Activated CD8-positive, alpha-beta T cell treated with anti-CD3 and anti-CD28 coated beads for 36 hours (primary cell): ENCODE measurements around the gene CCDC63. TPM values are rescaled to one million over a fixed set of nuclear protein-coding genes. Genes with fewer than 3 reads are reported as not detected.

Experiments used
- ATAC-seq: fragments of 200-7000 bp; cut with Tn5 transposase; one replicate; pipeline ENCODE4 v1.10.0; 2021; ENCODE audit warnings: mild to moderate bottlenecking, moderate library complexity
- CTCF ChIA-PET: fragments of 350-600 bp; sonication (Branson Sonifier 250); formaldehyde crosslinking; loops from one replicate; lab custom pipeline; 2021; ENCODE audit warnings: antibody characterized with exemption; lab: Charles Lee
- POLR2A ChIA-PET: fragments of 350-600 bp; sonication (Branson Sonifier 250); formaldehyde crosslinking; loops from one replicate; lab custom pipeline; 2021; ENCODE audit warnings: antibody characterized with exemption; lab: Charles Lee
- DNase-seq: peaks from one replicate; pipeline ENCODE4 v3.0.0-alpha.2; 2020
- H3K27ac Mint-ChIP-seq: one replicate; pipeline ENCODE4 v1.8.0; 2021; ENCODE audit warnings: mild to moderate bottlenecking, mixed read lengths
- H3K27me3 Mint-ChIP-seq: one replicate; pipeline ENCODE4 v1.8.0; 2021; ENCODE audit warnings: mixed read lengths
- H3K36me3 Mint-ChIP-seq: one replicate; pipeline ENCODE4 v1.8.0; 2021; ENCODE audit warnings: low read depth, mixed read lengths
- H3K4me1 Mint-ChIP-seq: one replicate; pipeline ENCODE4 v1.8.0; 2021; ENCODE audit warnings: low read depth, mixed read lengths
- H3K4me3 Mint-ChIP-seq: one replicate; pipeline ENCODE4 v1.8.0; 2021; ENCODE audit warnings: mild to moderate bottlenecking, moderate library complexity, mixed read lengths
- H3K9me3 Mint-ChIP-seq: one replicate; pipeline ENCODE4 v1.8.0; 2021; ENCODE audit warnings: mixed read lengths
- CTCF ChIP-seq: fragments of 200-600 bp; IDR thresholded peaks from one replicate; pipeline ENCODE4 v1.8.0; 2022; ENCODE audit warnings: antibody characterized with exemption, mild to moderate bottlenecking
- intact Hi-C: fragments of 100-400 bp; cut with micrococcal nuclease; formaldehyde crosslinking; loops from one replicate; pipeline ENCODE4 v1.10.0; 2022
- total RNA-seq, 2 experiments: library from RNA; stranded (reverse); gene quantifications; one replicate each; pipeline ENCODE4 v1.2.3, GENCODE V29; 2021

The CCDC63 gene
- total RNA-seq, 2 experiments from 2014 or later: not detected

DNA sequence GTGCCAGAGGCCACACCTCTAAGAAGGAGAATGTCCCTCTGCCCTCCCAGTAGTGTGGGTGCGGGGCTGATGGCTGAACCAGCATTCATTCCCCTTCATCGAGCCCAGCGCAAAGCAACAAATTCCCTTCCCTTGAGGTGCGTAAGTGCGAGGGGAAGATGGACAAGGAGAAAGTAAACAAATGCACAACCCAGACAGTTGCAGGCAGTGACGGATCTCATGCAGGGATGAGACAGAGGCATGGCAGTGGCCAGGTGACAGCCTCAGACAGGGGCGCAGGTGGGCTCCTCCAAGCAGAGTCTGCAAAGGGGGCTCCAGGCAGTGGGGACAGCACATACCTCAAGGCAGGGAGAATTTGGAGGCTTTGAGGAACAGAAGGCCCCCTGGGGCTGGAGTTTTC is 75.9 kb downstream of the CCDC63 start:
- no peak for TF ChIP-seq CTCF
- ATAC-seq (no peak), DNase-seq (no peak)
- Mint-ChIP-seq H3K9me3 (no peaks in the 10 kb centered on the region), H3K27me3 (peaks cover 2% of the 10 kb centered on the region), H3K36me3 (no peaks in the 10 kb centered on the region), H3K4me1 (no peaks in the 10 kb centered on the region), H3K27ac (no peak overlapping the region), H3K4me3 (no peak overlapping the region)
- ChIA-PET POLR2A (no interaction called here), CTCF (no interaction called here)
- intact Hi-C loops: no loop called here

DNA sequence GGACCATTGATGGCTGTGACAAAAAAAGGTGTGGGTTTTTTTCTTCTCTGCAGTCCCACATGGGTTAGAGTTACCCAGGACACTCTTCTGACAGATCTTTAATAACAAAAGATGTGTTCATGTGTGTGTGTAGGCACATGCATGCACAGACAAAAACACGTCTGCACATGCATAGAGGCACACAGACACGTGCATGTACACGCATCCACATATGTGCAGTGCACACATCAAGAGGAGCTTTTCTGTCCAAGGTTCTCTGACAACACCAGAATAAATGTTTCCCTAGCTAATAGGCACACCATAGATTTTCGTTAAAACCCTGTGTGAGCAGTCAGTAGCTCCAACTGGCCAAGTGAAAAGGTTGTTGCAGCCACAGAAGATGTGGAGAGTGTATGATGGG is 76.4 kb downstream of the CCDC63 start:
- H3K36me3 Mint-ChIP-seq: no peaks in the 10 kb centered on the region
- POLR2A ChIA-PET: no interaction called here
- no peaks in the 10 kb centered on the region for H3K4me1 Mint-ChIP-seq
- no peak overlapping the region for H3K27ac Mint-ChIP-seq
- CTCF ChIA-PET: interaction anchor here (1.1 kb wide), 1 partner anchor 14 kb away, joined by 3 read pairs; no protein-coding TSS in a partner anchor
- no peak for DNase-seq
- H3K4me3 Mint-ChIP-seq: no peak overlapping the region
- H3K9me3 Mint-ChIP-seq: no peaks in the 10 kb centered on the region
- no peak for ATAC-seq
- TF ChIP-seq CTCF: no peak
- peaks cover 2% of the 10 kb centered on the region for H3K27me3 Mint-ChIP-seq
- intact Hi-C loops: no loop called here

DNA sequence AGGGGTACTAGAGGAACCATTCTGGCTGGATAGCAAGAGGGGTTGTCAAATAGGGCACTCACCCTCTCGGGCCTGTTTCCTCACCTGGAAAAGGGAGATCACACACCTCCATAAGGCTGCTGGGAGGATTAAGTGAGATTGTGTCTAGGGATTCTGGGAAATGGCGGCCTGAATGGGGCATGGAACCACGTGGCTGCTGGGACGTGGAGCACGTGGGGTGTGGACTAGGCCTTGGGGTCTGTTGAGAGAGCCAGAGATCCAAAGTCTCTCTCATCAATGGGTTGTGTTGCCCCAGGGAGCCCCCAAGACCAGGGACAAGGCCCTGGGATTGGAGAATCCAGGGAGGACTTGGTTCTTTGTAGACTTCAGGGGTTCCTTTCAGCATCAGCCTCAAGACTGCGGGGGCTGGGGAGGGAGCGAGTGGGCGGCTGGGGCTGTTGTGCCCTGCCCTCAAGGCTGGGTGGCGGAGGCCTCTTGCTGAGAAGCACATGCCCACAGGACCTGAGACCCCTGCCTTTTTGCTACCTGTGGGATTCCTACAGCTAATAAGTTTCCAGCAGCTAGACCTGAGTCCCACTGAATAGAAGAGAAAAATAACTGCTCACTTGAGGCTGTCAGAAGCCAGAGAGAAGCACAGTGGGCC is 77.0 kb downstream of the CCDC63 start:
- Mint-ChIP-seq H3K36me3 (no peaks in the 10 kb centered on the region), H3K27ac (no peak overlapping the region), H3K9me3 (no peaks in the 10 kb centered on the region), H3K27me3 (peaks cover 2% of the 10 kb centered on the region), H3K4me3 (no peak overlapping the region), H3K4me1 (no peaks in the 10 kb centered on the region)
- DNase-seq: no peak
- TF ChIP-seq CTCF: no peak
- ATAC-seq: no peak
- ChIA-PET CTCF (interaction anchor here (1.1 kb wide), 1 partner anchor 13 kb away, joined by 3 read pairs; no protein-coding TSS in a partner anchor), POLR2A (no interaction called here)
- intact Hi-C loops: no loop called here

DNA sequence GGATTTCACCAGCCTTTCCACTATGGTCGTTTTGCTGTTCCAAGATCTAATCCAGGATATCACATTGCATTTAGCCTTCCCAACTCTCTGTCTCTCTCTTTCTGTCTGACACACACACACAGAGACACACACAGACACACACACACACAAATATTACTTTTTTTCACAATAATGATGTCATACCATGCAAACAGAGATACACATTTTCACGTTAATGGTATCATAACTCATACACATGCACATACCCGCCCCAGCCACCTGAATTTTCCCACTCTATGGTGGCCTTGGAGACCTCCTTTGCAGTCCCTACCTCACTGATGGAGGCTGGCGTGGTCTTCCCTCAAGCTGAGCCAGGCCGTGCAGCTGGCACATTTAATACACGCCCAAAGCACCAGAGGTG is 80.8 kb downstream of the CCDC63 start:
- Mint-ChIP-seq H3K9me3 (no peaks in the 10 kb centered on the region), H3K27me3 (peaks cover 2% of the 10 kb centered on the region), H3K36me3 (no peaks in the 10 kb centered on the region), H3K4me3 (no peak overlapping the region), H3K27ac (no peak overlapping the region), H3K4me1 (no peaks in the 10 kb centered on the region)
- intact Hi-C loops: no loop called here
- DNase-seq (no peak), ATAC-seq (no peak)
- no peak for TF ChIP-seq CTCF
- ChIA-PET CTCF (interaction anchor here (1.3 kb wide), 1 partner anchor 10 kb away, joined by 4 read pairs; no protein-coding TSS in a partner anchor), POLR2A (no interaction called here)

DNA sequence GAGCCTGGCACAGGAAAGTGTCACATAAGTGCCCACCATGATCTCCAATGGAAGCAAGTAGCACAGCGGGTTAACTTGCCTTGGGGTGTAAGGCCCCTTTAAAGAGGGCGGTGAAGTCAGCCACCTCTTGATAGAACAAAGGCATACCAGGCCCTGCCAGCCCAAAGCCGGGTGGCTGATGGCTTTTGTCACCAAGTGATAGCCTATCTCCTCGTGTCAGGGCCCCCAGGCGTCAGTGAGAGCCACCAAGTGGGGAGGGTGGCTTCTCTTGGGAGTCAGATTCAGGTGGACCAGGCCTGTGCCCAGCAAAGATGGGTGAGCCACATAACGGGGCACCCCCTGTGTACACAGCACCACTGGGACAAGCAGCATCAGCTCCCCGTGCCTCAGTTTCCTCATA is 81.9 kb downstream of the CCDC63 start:
- H3K27me3 Mint-ChIP-seq: peaks cover 4% of the 10 kb centered on the region
- no peak overlapping the region for H3K4me3 Mint-ChIP-seq
- no peak for TF ChIP-seq CTCF
- CTCF ChIA-PET: interaction anchor here (1.3 kb wide), 1 partner anchor 9 kb away, joined by 4 read pairs; no protein-coding TSS in a partner anchor
- POLR2A ChIA-PET: no interaction called here
- ATAC-seq: no peak
- intact Hi-C loops: no loop called here
- H3K27ac Mint-ChIP-seq: no peak overlapping the region
- no peak for DNase-seq
- no peaks in the 10 kb centered on the region for H3K9me3 Mint-ChIP-seq
- H3K36me3 Mint-ChIP-seq: no peaks in the 10 kb centered on the region
- no peaks in the 10 kb centered on the region for H3K4me1 Mint-ChIP-seq
